IMR-90 (cell line): ENCODE data around the gene KMT2E. TPM values are rescaled to one million over a fixed set of nuclear protein-coding genes. Genes with fewer than 3 reads are reported as not detected.

Experiments used
- ATAC-seq: fragments of 200-7000 bp; cut with Tn5 transposase; 2 replicates; pipeline ENCODE4 v1.9.1; 2020; ENCODE audit warnings: low read depth, mild to moderate bottlenecking, moderate library complexity
- BruUV-seq: library from RNA; stranded (reverse); fragments of 400-500 nt; replicated peaks from 2 replicates; lab custom pipeline; 2021; lab: Mats Ljungman, UMichigan
- CTCF ChIA-PET: fragments of 300-600 bp; formaldehyde crosslinking; extraction: SDS; loops from one replicate; lab custom pipeline; 2021; ENCODE audit warnings: antibody characterized with exemption; lab: Yijun Ruan, JAX
- POLR2A ChIA-PET: fragments of 300-600 bp; sonication (Branson Sonifier 250); formaldehyde crosslinking; loops from one replicate; lab custom pipeline; 2022; ENCODE audit warnings: antibody characterized with exemption; ENCODE audit not compliant: unreplicated experiment; lab: Charles Lee
- DNase-seq: peaks from one replicate; pipeline ENCODE4 v3.0.0; 2013
- H2AFZ ChIP-seq: replicated peaks from 2 replicates; pipeline ENCODE3; 2013; ENCODE audit warnings: low read length, mild to moderate bottlenecking; ENCODE audit not compliant: poor library complexity
- H2AK5ac ChIP-seq: 2 replicates; pipeline ENCODE4 v1.6.1; 2013; ENCODE audit warnings: low read depth, low read length, inconsistent platforms
- H2AK9ac ChIP-seq: replicated peaks from 2 replicates; pipeline ENCODE3; 2013; ENCODE audit warnings: mild to moderate bottlenecking, low read depth, low read length, moderate library complexity; ENCODE audit not compliant: poor library complexity
- H2BK120ac ChIP-seq: 2 replicates; pipeline ENCODE4 v1.6.1; 2013; ENCODE audit warnings: low read depth, low read length, inconsistent platforms
- H2BK15ac ChIP-seq: 3 replicates; pipeline ENCODE4 v1.6.1; 2013; ENCODE audit warnings: low read depth, low read length, inconsistent platforms
- H2BK20ac ChIP-seq: 2 replicates; pipeline ENCODE4 v1.6.1; 2013; ENCODE audit warnings: low read depth, mild to moderate bottlenecking, inconsistent platforms, low read length, moderate library complexity
- H2BK5ac ChIP-seq: 2 replicates; pipeline ENCODE4 v1.6.1; 2013; ENCODE audit warnings: mild to moderate bottlenecking, low read depth, low read length, inconsistent platforms; ENCODE audit not compliant: poor library complexity, severe bottlenecking
- H3K14ac ChIP-seq: replicated peaks from 2 replicates; pipeline ENCODE4 v1.6.1; 2013; ENCODE audit warnings: low read depth, low read length, inconsistent platforms
- H3K18ac ChIP-seq: 2 replicates; pipeline ENCODE4 v1.6.1; 2013; ENCODE audit warnings: low read depth, low read length, control low read depth
- H3K23ac ChIP-seq: 2 replicates; pipeline ENCODE4 v1.6.1; 2013; ENCODE audit warnings: low read depth, low read length, inconsistent platforms
- H3K27ac ChIP-seq: 2 replicates; pipeline ENCODE4 v1.5.1; 2013; ENCODE audit warnings: mild to moderate bottlenecking, control low read depth, low read length; ENCODE audit not compliant: insufficient read depth
- H3K27me3 ChIP-seq: 2 replicates; pipeline ENCODE4 v1.6.1; 2013; ENCODE audit warnings: low read length; ENCODE audit not compliant: control insufficient read depth, insufficient read depth
- H3K36me3 ChIP-seq: 2 replicates; pipeline ENCODE4 v1.6.1; 2013; ENCODE audit warnings: low read length, mixed read lengths; ENCODE audit not compliant: control insufficient read depth, insufficient read depth
- H3K4ac ChIP-seq: 2 replicates; pipeline ENCODE4 v1.6.1; 2013; ENCODE audit warnings: low read depth, low read length, inconsistent platforms
- H3K4me1 ChIP-seq: 2 replicates; pipeline ENCODE4 v1.6.1; 2013; ENCODE audit warnings: low read length, mixed read lengths; ENCODE audit not compliant: control insufficient read depth, insufficient read depth
- H3K4me2 ChIP-seq: 2 replicates; pipeline ENCODE4 v1.6.1; 2013; ENCODE audit warnings: low read depth, mild to moderate bottlenecking, control low read depth, low read length, moderate library complexity
- H3K4me3 ChIP-seq: 2 replicates; pipeline ENCODE4 v1.5.1; 2013; ENCODE audit warnings: low read depth, mild to moderate bottlenecking, control low read depth, low read length, moderate library complexity; ENCODE audit not compliant: insufficient read depth
- H3K56ac ChIP-seq: 2 replicates; pipeline ENCODE4 v1.6.1; 2013; ENCODE audit warnings: low read length, inconsistent platforms; ENCODE audit not compliant: insufficient read depth; ENCODE audit errors: extremely low read depth
- H3K79me1 ChIP-seq, 2 experiments: 2 replicates each; pipeline ENCODE4 v1.6.1; 2013; ENCODE audit warnings: low read length in 2 of 2, inconsistent platforms in 1 of 2, low read depth in 1 of 2
- H3K9ac ChIP-seq: 2 replicates; pipeline ENCODE4 v1.6.1; 2013; ENCODE audit warnings: low read depth, low read length, control low read depth
- H3K9me1 ChIP-seq: 2 replicates; pipeline ENCODE4 v1.6.1; 2013; ENCODE audit warnings: low read length, inconsistent platforms; ENCODE audit not compliant: insufficient read depth
- H3K9me3 ChIP-seq: 2 replicates; pipeline ENCODE4 v1.6.1; 2013; ENCODE audit warnings: low read length; ENCODE audit not compliant: control insufficient read depth, insufficient read depth
- H4K20me1 ChIP-seq: 2 replicates; pipeline ENCODE4 v1.6.1; 2013; ENCODE audit warnings: low read length, inconsistent platforms; ENCODE audit not compliant: insufficient read depth
- H4K5ac ChIP-seq: 2 replicates; pipeline ENCODE4 v1.6.1; 2013; ENCODE audit warnings: mild to moderate bottlenecking, low read depth, low read length, control low read depth
- H4K8ac ChIP-seq, 2 experiments: 2 replicates each; pipeline ENCODE4 v1.6.1; 2013; ENCODE audit warnings: low read depth in 2 of 2, low read length in 2 of 2, control low read depth in 1 of 2, inconsistent platforms in 1 of 2
- H4K91ac ChIP-seq: 2 replicates; pipeline ENCODE4 v1.6.1; 2013; ENCODE audit warnings: low read depth, low read length, inconsistent platforms; ENCODE audit not compliant: insufficient read depth
- BHLHE40 ChIP-seq: fragments of 150-350 bp; IDR thresholded peaks from 2 replicates; pipeline ENCODE4 v1.6.1; 2016; ENCODE audit warnings: mild to moderate bottlenecking, low read depth, low read length
- CEBPB ChIP-seq: IDR thresholded peaks from 2 replicates; pipeline ENCODE4 v1.6.1; 2012; ENCODE audit warnings: low read depth, low read length, improper control_type of control experiment
- CHD1 ChIP-seq: IDR thresholded peaks from 2 replicates; pipeline ENCODE4 v1.6.1; 2012; ENCODE audit warnings: low read depth, low read length, improper control_type of control experiment
- CTCF ChIP-seq: conservative IDR thresholded peaks from 2 replicates; pipeline ENCODE4 v1.5.1; 2012; ENCODE audit warnings: mild to moderate bottlenecking, low read depth, low read length, improper control_type of control experiment
- ELK1 ChIP-seq: fragments of 150-350 bp; IDR thresholded peaks from 2 replicates; pipeline ENCODE4 v1.6.1; 2016; ENCODE audit warnings: low read depth, mild to moderate bottlenecking, low read length, moderate library complexity, borderline replicate concordance
- FOS ChIP-seq: fragments of 150-350 bp; IDR thresholded peaks from 2 replicates; pipeline ENCODE4 v1.6.1; 2016; ENCODE audit warnings: low read depth, low read length
- MAFK ChIP-seq: IDR thresholded peaks from 2 replicates; pipeline ENCODE4 v1.6.1; 2012; ENCODE audit warnings: low read depth, low read length, improper control_type of control experiment
- MAZ ChIP-seq: IDR thresholded peaks from 2 replicates; pipeline ENCODE4 v1.6.1; 2012; ENCODE audit warnings: low read depth, mild to moderate bottlenecking, low read length, improper control_type of control experiment, moderate library complexity, borderline replicate concordance
- MXI1 ChIP-seq: IDR thresholded peaks from 2 replicates; pipeline ENCODE4 v1.6.1; 2012; ENCODE audit warnings: low read depth, mild to moderate bottlenecking, low read length, moderate library complexity, borderline replicate concordance
- NFE2L2 ChIP-seq: fragments of 150-350 bp; IDR thresholded peaks from 2 replicates; pipeline ENCODE4 v1.6.1; 2016; ENCODE audit warnings: low read depth, mild to moderate bottlenecking, low read length
- POLR2A ChIP-seq: IDR thresholded peaks from 2 replicates; pipeline ENCODE4 v1.6.1; 2012; ENCODE audit warnings: mild to moderate bottlenecking, low read depth, low read length
- RAD21 ChIP-seq: IDR thresholded peaks from 2 replicates; pipeline ENCODE4 v1.6.1; 2012; ENCODE audit warnings: low read length, improper control_type of control experiment
- RCOR1 ChIP-seq: IDR thresholded peaks from 2 replicates; pipeline ENCODE4 v1.6.1; 2012; ENCODE audit warnings: mild to moderate bottlenecking, low read length, improper control_type of control experiment; ENCODE audit not compliant: insufficient replicate concordance
- RFX5 ChIP-seq: IDR thresholded peaks from 2 replicates; pipeline ENCODE4 v1.8.0; 2012; ENCODE audit warnings: low read depth, mild to moderate bottlenecking, low read length, moderate library complexity
- SMC3 ChIP-seq: fragments of 150-350 bp; IDR thresholded peaks from 2 replicates; pipeline ENCODE4 v1.6.1; 2016; ENCODE audit warnings: low read depth, mild to moderate bottlenecking, antibody characterized with exemption, low read length, moderate library complexity
- WGBS, 2 experiments: methylation state at CpG; one replicate each; pipeline versions ENCODE4 v1.1.5 to v1.1.7; 2013; ENCODE audit warnings: missing lambda C conversion rate in 2 of 2; ENCODE audit not compliant: insufficient read length in 1 of 2; ENCODE audit errors: extremely low coverage in 2 of 2; 5-methylcytosine and 5-hydroxymethylcytosine counted together
- dilution Hi-C: fragments of 300-500 bp; cut with HindIII; formaldehyde crosslinking; loops from one replicate; pipeline ENCODE4 v1.14.3; 2018; ENCODE audit warnings: low sequenced_read_pairs; ENCODE audit not compliant: unreplicated experiment
- in situ Hi-C: fragments of 300-500 bp; cut with MboI; formaldehyde crosslinking; loops from 3 replicates; pipeline ENCODE4 v1.14.3; 2019; ENCODE audit warnings: low sequenced_read_pairs, inconsistent platforms, mixed read lengths
- intact Hi-C: fragments of 100-400 bp; cut with micrococcal nuclease; formaldehyde crosslinking; loops from 2 replicates; pipeline ENCODE4 v1.10.0; 2022
- polyA plus RNA-seq, 3 experiments: library from polyadenylated mRNA; depleted of rRNA; stranded (reverse); fragments of >200 nt; gene quantifications; 2 replicates each; pipeline ENCODE4 v1.2.3, GENCODE V29; 2012; ENCODE audit warnings: low replicate concordance in 1 of 3
- total RNA-seq: library from RNA; depleted of rRNA; stranded (reverse); fragments of >200 nt; gene quantifications from 2 replicates; pipeline ENCODE4 v1.2.3, GENCODE V29; 2012
- TF ChIP-seq, protein P1 (sequence below): fragments of 150-350 bp; IDR thresholded peaks from 2 replicates; pipeline ENCODE4 v1.6.1; 2017; ENCODE audit warnings: mild to moderate bottlenecking, antibody characterized with exemption, low read length, low read depth

KMT2E gene
- total and polyA plus RNA-seq, 2 of the 4 experiments (the other 2 are of a cell fraction) = 16.8 to 79.2 TPM

- no TSS peak for BruUV-seq
- Histone ChIP-seq H3K4ac (no peak overlapping the region), H3K27me3 (no peaks in the 10 kb centered on the region), H3K4me2 (no peak overlapping the region), H3K4me3 (no peak overlapping the region), H4K5ac (no peak overlapping the region), H2AK9ac (no peak overlapping the region), H2BK15ac (no peak overlapping the region), H3K23ac (no peak overlapping the region), H3K27ac (no peak overlapping the region), H2BK20ac (no peak overlapping the region), H3K14ac (no peak overlapping the region), H2AK5ac (no peak overlapping the region), H3K56ac (no peak overlapping the region), H4K20me1 (peaks cover 48% of the 10 kb centered on the region; the same call in 1 of the 2 replicates), H3K36me3 (peaks cover 27% of the 10 kb centered on the region), H3K9me3 (no peaks in the 10 kb centered on the region), H2BK5ac (no peak overlapping the region), H4K91ac (no peak overlapping the region), H2AFZ (no peak overlapping the region), H4K8ac (no peak overlapping the region), H3K9me1 (peaks cover 9% of the 10 kb centered on the region; the same call in 1 of the 2 replicates), H2BK120ac (no peak overlapping the region), H3K4me1 (peaks cover 6% of the 10 kb centered on the region; the same call in 1 of the 2 replicates), H3K9ac (no peak overlapping the region), H3K79me1 (peaks cover 19 to 57% of the 10 kb centered on the region in 2 experiments), H3K18ac (no peak overlapping the region)
- dilution Hi-C loops = no loop called here
- no peak for TF ChIP-seq FOS
- no peak for TF ChIP-seq CTCF
- no peak for TF ChIP-seq RFX5
- no peak for TF ChIP-seq RAD21
- no peak for TF ChIP-seq MAFK
- no peak for TF ChIP-seq NFE2L2
- TF ChIP-seq CEBPB = no peak
- no peak for TF ChIP-seq MXI1
- TF ChIP-seq ELK1 = no peak
- TF ChIP-seq SMC3 = no peak
- TF ChIP-seq RCOR1 = no peak
- TF ChIP-seq POLR2A = no peak
- TF ChIP-seq, protein P1, sequence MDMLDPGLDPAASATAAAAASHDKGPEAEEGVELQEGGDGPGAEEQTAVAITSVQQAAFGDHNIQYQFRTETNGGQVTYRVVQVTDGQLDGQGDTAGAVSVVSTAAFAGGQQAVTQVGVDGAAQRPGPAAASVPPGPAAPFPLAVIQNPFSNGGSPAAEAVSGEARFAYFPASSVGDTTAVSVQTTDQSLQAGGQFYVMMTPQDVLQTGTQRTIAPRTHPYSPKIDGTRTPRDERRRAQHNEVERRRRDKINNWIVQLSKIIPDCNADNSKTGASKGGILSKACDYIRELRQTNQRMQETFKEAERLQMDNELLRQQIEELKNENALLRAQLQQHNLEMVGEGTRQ = no peak
- no peak for TF ChIP-seq MAZ
- no peak for TF ChIP-seq BHLHE40
- no peak for TF ChIP-seq CHD1
- POLR2A ChIA-PET = interaction anchor here (0.6 kb wide), 1 partner anchor 25 kb away, joined by 3 read pairs; no protein-coding TSS in a partner anchor
- ATAC-seq (no peak), DNase-seq (no peak)
- 67% methylated on average over 1 of the region's 1 CpG; no CpG with 5 or more reads in 1 of the 2 experiments for WGBS, 2 experiments
- intact Hi-C loops = no loop called here
- in situ Hi-C loops = no loop called here
- CTCF ChIA-PET = no interaction called here
Observed at GRCh38 chr7:105050493-105050892, 36.5 kb downstream of the KMT2E start.
